HL-60 (cell line): ENCODE results near the gene MAPK10.

ENCODE experiments used
- POLR2AphosphoS5 ChIP-seq: IDR thresholded peaks from 2 replicates; pipeline ENCODE4 v1.6.1; 2012; ENCODE audit warnings: low read depth
- TF ChIP-seq, protein P1 (sequence below): IDR thresholded peaks from one replicate; pipeline ENCODE4 v1.5.1; 2011; ENCODE audit warnings: low read length, control low read depth, inconsistent platforms; ENCODE audit not compliant: insufficient read depth
- TF ChIP-seq, protein P2 (sequence below): IDR thresholded peaks from 2 replicates; pipeline ENCODE4 v1.6.1; 2012; ENCODE audit warnings: low read depth; ENCODE audit not compliant: insufficient replicate concordance

DNA sequence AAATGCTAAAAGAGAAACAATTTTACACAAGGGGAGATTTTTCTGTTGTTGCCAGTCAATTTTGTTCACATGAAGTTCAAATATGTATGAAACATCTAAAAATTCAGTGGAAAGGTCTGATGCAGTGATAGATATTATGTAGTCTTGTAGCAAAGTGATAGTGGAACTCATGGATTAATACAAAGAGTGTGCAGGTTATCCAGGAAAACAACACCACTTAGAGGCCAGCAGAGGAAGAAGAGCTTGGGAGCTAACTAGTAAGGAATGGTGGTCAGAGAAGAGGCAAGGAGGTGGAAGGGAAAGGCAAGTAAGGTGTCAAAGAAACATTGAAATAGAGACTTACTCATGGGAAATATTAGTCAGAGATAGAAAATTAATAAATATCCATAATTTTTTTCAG is 395.6 kb downstream of the MAPK10 start:
- TF ChIP-seq, protein P1, sequence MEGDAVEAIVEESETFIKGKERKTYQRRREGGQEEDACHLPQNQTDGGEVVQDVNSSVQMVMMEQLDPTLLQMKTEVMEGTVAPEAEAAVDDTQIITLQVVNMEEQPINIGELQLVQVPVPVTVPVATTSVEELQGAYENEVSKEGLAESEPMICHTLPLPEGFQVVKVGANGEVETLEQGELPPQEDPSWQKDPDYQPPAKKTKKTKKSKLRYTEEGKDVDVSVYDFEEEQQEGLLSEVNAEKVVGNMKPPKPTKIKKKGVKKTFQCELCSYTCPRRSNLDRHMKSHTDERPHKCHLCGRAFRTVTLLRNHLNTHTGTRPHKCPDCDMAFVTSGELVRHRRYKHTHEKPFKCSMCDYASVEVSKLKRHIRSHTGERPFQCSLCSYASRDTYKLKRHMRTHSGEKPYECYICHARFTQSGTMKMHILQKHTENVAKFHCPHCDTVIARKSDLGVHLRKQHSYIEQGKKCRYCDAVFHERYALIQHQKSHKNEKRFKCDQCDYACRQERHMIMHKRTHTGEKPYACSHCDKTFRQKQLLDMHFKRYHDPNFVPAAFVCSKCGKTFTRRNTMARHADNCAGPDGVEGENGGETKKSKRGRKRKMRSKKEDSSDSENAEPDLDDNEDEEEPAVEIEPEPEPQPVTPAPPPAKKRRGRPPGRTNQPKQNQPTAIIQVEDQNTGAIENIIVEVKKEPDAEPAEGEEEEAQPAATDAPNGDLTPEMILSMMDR: no peak
- no peak for TF ChIP-seq POLR2AphosphoS5
- TF ChIP-seq, protein P2, sequence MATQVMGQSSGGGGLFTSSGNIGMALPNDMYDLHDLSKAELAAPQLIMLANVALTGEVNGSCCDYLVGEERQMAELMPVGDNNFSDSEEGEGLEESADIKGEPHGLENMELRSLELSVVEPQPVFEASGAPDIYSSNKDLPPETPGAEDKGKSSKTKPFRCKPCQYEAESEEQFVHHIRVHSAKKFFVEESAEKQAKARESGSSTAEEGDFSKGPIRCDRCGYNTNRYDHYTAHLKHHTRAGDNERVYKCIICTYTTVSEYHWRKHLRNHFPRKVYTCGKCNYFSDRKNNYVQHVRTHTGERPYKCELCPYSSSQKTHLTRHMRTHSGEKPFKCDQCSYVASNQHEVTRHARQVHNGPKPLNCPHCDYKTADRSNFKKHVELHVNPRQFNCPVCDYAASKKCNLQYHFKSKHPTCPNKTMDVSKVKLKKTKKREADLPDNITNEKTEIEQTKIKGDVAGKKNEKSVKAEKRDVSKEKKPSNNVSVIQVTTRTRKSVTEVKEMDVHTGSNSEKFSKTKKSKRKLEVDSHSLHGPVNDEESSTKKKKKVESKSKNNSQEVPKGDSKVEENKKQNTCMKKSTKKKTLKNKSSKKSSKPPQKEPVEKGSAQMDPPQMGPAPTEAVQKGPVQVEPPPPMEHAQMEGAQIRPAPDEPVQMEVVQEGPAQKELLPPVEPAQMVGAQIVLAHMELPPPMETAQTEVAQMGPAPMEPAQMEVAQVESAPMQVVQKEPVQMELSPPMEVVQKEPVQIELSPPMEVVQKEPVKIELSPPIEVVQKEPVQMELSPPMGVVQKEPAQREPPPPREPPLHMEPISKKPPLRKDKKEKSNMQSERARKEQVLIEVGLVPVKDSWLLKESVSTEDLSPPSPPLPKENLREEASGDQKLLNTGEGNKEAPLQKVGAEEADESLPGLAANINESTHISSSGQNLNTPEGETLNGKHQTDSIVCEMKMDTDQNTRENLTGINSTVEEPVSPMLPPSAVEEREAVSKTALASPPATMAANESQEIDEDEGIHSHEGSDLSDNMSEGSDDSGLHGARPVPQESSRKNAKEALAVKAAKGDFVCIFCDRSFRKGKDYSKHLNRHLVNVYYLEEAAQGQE: no peak
